Stimulated activated effector memory CD8-positive, alpha-beta T cell treated with anti-CD3 and anti-CD28 coated beads, Interleukin-12 subunit alpha, Interleukin-12 subunit beta, amount 100 ng/mL, for 72 hours (primary cell): ENCODE results near the gene CDK5R1.
"Not testable (repeated sequence)": the region's sequence is repeated elsewhere in the genome, so short reads cannot be mapped to it uniquely, and the experiment has no call there.

ENCODE experiments used
- ATAC-seq: fragments of 150-1000 bp; cut with Tn5 transposase; 2 replicates; pipeline ENCODE4 v1.10.0; 2021
- DNase-seq, 2 donors: peaks; one replicate each; pipeline ENCODE4 v3.0.0; 2021 to 2022; ENCODE audit warnings: low spot score in 2 of 2
- H3K27ac Mint-ChIP-seq: one replicate; pipeline ENCODE4 v1.8.0; 2022; ENCODE audit warnings: mild to moderate bottlenecking, mixed read lengths
- H3K36me3 Mint-ChIP-seq: one replicate; pipeline ENCODE4 v1.8.0; 2022; ENCODE audit warnings: mild to moderate bottlenecking, mixed read lengths
- H3K4me1 Mint-ChIP-seq: one replicate; pipeline ENCODE4 v1.8.0; 2022; ENCODE audit warnings: mixed read lengths
- H3K4me3 Mint-ChIP-seq: one replicate; pipeline ENCODE4 v1.8.0; 2022; ENCODE audit warnings: mild to moderate bottlenecking, mixed read lengths
- H3K9me3 Mint-ChIP-seq: one replicate; pipeline ENCODE4 v1.8.0; 2022; ENCODE audit warnings: mixed read lengths

CDK5R1 gene

DNA sequence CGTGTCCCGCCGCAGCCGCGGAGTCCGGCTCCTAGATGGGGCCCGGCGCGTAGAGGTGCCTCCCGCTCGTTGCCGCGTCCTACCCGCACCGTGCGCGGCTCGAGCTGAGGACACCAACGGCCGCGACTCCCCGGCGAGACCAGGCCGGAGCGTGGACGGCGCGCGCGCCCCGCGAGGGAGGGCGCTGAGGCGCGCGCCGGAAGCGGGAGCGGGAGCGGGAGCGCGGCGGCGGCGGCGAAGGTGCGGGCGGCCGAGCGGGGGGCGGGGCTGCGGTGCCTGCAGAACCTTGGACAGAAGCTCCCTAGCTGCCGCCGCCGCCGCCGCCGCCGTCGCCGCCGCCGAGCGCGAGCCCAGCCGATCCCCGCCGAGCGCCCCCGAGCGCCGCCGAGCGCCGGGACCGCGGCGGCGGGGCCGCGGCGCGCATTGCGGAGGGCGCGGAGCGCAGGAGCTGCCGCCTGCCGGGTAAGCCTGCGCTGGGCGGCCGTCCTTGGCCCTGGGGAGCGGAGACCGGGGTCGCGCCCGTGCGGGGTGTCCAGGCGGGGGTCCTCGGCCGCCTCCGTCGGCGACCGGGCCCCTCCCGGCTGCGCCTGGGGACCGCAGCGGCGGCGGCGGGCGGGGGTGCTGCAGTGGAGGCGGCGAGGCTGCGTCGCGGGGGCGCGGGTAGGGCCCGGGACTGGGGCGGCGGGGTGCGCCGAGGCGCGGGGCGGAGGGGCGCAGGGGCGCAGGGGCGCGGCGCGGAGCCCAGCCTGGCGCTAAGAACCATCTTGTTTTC, at the start of gene CDK5R1:
Gene CDK5R1 (plus strand): TSS at position 293 of the 772 bp plus-strand sequence. CDS start 628 bp downstream, outside the sequence.
- Mint-ChIP-seq H3K4me3 (peak within 1 kb of the TSS; percentile 74), H3K36me3 (peaks cover 49% of the 10 kb centered on the region), H3K4me1 (peaks cover 38% of the 10 kb centered on the region), H3K27ac (peak within 1 kb of the TSS; percentile 64), H3K9me3 (no peaks in the 10 kb centered on the region)
- ATAC-seq = peak; percentile 76
- DNase-seq = peak; percentile 49 to 80

DNA sequence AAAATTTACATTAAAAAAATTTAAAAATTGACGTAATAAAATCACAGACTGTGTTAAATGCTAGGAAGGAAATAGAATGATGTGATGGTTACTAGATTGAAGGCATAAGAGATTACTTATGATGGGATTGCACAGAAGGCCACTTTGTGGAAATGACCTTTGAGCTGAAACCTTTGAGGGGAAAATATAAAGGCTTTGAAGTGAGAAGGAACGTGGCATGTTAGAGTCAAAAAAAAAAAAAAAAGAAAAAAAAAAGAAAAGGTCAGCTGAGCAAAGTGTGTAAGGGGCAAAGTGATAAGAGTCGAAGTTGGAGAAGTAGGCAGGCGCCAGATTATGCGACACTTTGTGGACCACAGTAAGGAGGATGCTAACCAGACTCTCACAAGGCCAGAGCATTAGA, 46.1 kb upstream of the CDK5R1 start:
- no peak for ATAC-seq
- no peak overlapping the region for H3K27ac Mint-ChIP-seq

DNA sequence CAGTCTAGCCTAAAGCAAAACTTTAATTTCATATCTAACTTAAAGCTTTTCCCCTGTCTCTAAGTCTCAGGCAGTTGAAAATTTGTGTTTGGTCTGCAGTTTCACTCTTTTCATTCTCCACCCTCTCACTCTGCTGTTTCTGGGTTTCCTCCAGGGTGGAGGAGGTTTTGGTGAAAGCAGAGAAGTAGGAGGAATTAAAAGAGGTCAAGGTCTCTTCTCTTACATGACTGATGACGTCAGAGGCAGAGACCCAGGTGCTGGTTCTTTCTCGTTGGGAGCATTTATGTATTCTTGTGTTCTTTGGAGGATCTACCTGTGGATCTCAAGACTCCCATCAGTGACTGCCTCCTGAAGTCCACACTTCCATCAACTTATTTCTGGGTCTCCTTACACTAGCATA, 44.9 kb upstream of the CDK5R1 start:
- no peak overlapping the region for H3K4me3 Mint-ChIP-seq
- DNase-seq = no peak
- H3K36me3 Mint-ChIP-seq = peaks cover 21% of the 10 kb centered on the region
- peaks cover 29% of the 10 kb centered on the region for H3K4me1 Mint-ChIP-seq
- H3K9me3 Mint-ChIP-seq = no peaks in the 10 kb centered on the region
- no peak overlapping the region for H3K27ac Mint-ChIP-seq
- ATAC-seq = no peak

More for the DNA sequence above, 46.1 kb upstream of the CDK5R1 start:
- no peaks in the 10 kb centered on the region for H3K9me3 Mint-ChIP-seq
- peaks cover 12% of the 10 kb centered on the region for H3K36me3 Mint-ChIP-seq
- no peak overlapping the region for H3K4me3 Mint-ChIP-seq
- DNase-seq = no peak
- H3K4me1 Mint-ChIP-seq = peaks cover 19% of the 10 kb centered on the region

DNA sequence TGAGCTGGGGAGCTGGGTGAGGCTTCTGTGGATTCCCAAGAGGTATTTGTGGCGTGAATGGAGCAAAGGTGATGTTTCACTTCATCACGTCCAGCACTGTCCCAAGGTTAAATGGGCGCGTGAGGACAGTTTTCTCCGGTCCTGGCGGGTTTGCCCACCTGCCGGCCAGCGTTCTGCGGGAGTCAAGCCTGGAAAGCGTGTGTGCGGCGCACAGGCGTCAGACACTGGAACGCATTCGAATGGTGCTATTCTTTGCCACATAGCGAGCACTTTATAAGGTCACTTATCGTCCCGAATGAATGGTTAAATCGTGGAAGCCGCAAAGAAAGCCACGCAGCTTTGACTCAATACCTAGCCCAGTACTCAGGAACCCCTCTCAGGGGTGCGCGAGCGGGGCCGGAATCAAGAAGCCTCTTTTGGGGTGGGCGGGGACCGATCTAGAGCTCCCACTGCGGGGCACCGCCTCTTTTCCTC, 42.9 kb upstream of the CDK5R1 start:
- DNase-seq (no peak), ATAC-seq (no peak)
- Mint-ChIP-seq H3K36me3 (peaks cover 41% of the 10 kb centered on the region), H3K4me3 (peak overlapping the region; percentile 75), H3K4me1 (peaks cover 36% of the 10 kb centered on the region), H3K9me3 (no peaks in the 10 kb centered on the region), H3K27ac (peak overlapping the region; percentile 87)

DNA sequence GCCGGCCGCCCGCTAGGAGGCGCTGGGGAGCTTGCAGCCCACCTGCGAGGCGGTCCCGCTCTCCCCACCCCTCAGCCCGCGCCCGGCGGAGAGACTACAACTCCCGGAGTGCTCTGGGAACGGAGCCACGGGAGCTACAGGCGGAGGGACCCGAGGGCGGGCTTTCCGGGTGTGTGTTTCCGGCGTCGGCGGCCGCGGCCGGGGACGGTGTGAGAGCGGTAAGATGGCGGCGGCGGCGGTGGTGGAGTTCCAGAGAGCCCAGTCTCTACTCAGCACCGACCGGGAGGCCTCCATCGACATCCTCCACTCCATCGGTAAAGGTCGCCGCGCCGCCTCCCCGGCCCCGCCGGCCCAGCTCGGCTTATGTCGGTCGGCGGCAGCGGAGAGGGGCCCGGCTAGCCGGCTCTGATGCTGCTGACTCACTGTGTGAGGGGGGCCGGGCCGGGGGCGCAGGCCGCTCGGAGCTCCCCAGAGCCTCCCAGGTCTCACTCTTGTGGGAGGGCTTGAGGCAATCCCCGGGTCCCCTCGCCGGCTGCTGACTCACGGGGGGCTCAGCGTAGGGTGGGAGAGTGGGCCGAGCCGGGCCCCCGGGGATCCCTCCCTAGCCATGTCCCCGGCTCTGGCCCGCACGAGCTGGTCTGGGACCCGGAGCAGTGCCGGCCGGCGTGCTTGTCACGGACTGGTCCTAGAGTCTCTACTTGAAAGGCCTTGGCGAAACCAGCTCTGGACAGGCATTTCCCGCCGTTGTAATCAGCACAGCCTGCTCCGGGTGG, 42.3 kb upstream of the CDK5R1 start, which contains the start of gene PSMD11:
Gene PSMD11 (plus strand): TSS at position 210 of the 773 bp plus-strand sequence. CDS start 14 bp downstream, at position 224.
- peaks cover 36% of the 10 kb centered on the region for H3K4me1 Mint-ChIP-seq
- ATAC-seq = peak; percentile 96
- peaks cover 47% of the 10 kb centered on the region for H3K36me3 Mint-ChIP-seq
- peak within 1 kb of the TSS; percentile 87 for H3K27ac Mint-ChIP-seq
- DNase-seq = peak; percentile 99
- H3K4me3 Mint-ChIP-seq = peak within 1 kb of the TSS; percentile 75
- H3K9me3 Mint-ChIP-seq = no peaks in the 10 kb centered on the region

DNA sequence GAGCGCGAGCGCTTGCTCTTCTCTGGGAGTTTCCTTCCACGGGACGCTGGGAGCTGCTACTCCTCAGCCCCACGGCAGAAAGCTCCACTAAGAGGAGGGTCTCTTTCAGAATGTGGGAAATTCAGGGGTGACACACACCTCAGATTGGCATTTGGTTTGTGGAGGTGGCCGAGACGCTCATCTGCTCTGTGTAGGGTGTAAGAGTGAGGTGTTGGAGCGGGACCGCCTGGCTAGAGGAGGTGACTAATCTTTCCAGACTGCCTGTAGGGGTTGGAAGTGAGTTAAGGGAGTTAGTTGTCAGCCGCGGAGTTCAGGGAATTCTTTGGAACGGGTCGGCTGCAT, 41.7 kb upstream of the CDK5R1 start:
- H3K4me3 Mint-ChIP-seq = peak overlapping the region; percentile 75
- peaks cover 53% of the 10 kb centered on the region for H3K36me3 Mint-ChIP-seq
- DNase-seq (no peak), ATAC-seq (peak; percentile 53)
- H3K4me1 Mint-ChIP-seq = peaks cover 36% of the 10 kb centered on the region
- no peaks in the 10 kb centered on the region for H3K9me3 Mint-ChIP-seq
- peak overlapping the region; percentile 87 for H3K27ac Mint-ChIP-seq

DNA sequence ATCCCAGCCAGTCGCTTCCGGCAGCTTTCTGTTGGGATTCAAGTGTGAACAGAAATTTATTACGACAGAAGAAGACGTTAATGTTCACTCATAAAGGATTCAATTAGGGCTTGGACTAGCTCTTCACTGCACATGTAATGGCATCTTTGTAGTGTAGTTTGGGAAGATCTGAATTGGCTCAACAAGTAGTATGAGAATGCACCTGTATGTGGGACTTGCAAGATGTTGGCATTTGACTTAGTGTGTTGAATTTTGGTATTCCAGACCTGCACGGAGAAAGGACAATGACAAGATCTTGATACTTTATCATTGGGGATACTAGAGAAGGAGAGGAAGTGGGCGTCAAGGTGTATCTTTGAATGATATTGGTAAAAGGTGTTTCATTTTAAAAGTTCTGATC, 41.3 kb upstream of the CDK5R1 start:
- H3K9me3 Mint-ChIP-seq = no peaks in the 10 kb centered on the region
- peak overlapping the region; percentile 87 for H3K27ac Mint-ChIP-seq
- ATAC-seq (no peak), DNase-seq (peak in 1 of 2 donors; percentile 53)
- H3K4me3 Mint-ChIP-seq = peak overlapping the region; percentile 75
- peaks cover 57% of the 10 kb centered on the region for H3K36me3 Mint-ChIP-seq
- peaks cover 38% of the 10 kb centered on the region for H3K4me1 Mint-ChIP-seq

DNA sequence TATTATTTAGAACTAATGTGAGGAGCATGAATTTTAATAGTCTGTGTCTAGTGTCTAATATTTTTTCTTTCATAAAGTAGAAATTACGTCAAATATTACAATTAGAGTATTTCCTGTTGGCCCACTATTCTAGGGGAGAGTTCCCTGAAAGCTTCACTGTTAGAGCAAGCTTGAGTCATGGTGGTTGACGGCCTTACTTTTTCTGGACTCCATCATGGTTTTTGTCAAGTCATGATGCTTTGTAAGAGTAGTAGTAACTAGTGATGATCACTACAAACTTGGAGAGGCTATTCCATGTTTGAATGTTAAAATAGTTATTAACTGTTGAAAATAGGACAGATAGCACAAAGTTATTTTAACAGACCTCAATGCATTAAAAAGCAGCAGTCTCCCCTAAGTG, 40.8 kb upstream of the CDK5R1 start:
- Mint-ChIP-seq H3K36me3 (peaks cover 62% of the 10 kb centered on the region), H3K4me1 (peaks cover 40% of the 10 kb centered on the region), H3K4me3 (peak overlapping the region; percentile 75), H3K9me3 (no peaks in the 10 kb centered on the region), H3K27ac (peak overlapping the region; percentile 87)
- DNase-seq = no peak
- peak; percentile 25 for ATAC-seq

DNA sequence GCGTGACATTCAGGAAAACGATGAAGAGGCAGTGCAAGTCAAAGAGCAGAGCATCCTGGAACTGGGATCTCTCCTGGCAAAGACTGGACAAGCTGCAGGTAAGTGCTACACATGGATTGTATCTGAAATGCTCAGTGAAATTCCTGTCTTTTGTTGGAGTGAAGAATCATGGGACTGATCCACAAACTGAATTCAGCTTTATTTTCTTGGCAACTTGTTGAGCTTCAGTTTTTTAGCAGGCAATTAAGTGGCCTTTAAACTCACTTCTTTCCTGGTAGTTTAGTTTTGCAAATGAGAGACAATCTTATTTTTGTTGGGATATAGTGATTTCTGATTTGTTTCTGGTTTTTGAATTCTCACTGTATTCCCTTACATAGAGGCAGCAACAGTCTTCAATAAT, 39.8 kb upstream of the CDK5R1 start:
- peaks cover 72% of the 10 kb centered on the region for H3K36me3 Mint-ChIP-seq
- peaks cover 36% of the 10 kb centered on the region for H3K4me1 Mint-ChIP-seq
- no peak for DNase-seq
- H3K27ac Mint-ChIP-seq = peak overlapping the region; percentile 87
- peak overlapping the region; percentile 75 for H3K4me3 Mint-ChIP-seq
- no peak for ATAC-seq
- no peaks in the 10 kb centered on the region for H3K9me3 Mint-ChIP-seq

DNA sequence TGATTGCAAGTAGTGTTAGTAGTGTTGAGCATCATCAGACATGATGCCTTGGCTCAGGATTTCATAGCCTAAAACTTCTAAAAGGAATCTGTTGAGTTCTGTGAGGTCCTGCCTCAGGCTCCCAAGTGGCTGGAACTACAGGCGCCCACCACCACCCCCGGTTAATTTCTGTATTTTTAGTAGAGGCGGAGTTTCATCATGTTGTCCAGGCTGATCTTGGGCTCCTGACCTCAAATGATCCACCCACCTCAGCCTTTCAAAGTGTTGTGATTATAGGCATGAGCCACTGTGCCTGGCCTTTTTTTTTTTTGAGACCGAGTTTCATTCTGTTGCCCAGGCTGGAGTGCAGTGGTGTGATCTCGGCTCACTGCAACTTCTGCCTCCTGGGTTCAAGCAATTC, 36.8 kb upstream of the CDK5R1 start:
- no peak for ATAC-seq
- peaks cover 94% of the 10 kb centered on the region for H3K36me3 Mint-ChIP-seq
- H3K4me3 Mint-ChIP-seq = no peak overlapping the region
- H3K9me3 Mint-ChIP-seq = no peaks in the 10 kb centered on the region
- no peak for DNase-seq
- peak overlapping the region; percentile 57 for H3K27ac Mint-ChIP-seq
- H3K4me1 Mint-ChIP-seq = peaks cover 37% of the 10 kb centered on the region

DNA sequence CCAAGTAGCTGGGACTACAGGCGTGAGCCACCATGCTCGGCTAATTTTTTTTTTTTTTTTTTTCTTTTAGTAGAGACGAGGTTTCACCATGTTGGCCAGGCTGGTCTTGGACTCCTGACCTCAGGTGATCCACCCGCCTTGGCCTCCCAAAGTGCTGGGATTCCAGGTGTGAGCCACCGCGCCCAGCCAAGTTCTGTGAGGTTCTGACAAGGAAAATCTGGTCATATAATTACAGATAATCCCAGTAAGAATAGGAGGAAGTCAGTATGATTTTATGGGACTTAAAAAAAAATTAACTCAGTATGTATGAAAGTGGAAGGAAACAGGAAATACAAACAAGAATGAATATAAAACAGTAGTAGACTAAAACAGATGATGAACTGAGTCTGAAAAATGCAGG, 36.4 kb upstream of the CDK5R1 start:
- not testable (repeated sequence) for H3K9me3 Mint-ChIP-seq, ATAC-seq, H3K4me3 Mint-ChIP-seq, DNase-seq
- Mint-ChIP-seq H3K36me3 (peaks cover 94% of the 10 kb centered on the region), H3K4me1 (peaks cover 36% of the 10 kb centered on the region), H3K27ac (peak overlapping the region; percentile 74)

DNA sequence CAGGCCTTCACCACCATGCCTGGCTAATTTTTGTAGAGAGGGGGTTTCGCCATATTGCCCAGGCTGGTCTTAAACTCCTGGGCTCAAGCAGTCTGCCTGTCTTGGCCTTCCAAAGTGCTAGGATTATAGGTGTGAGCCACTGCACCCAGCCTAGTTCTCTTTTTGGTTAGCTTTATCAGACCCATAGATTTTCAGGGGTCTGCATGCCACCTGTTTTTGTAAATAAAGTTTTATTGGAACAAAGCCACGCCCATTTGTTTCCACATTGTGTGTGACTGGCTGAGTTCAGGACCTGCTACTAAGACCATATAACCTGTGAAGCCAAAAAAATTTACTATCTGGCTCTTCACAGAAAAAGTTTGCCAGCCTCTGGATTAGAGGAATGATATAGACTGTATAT, 34.9 kb upstream of the CDK5R1 start:
- peak overlapping the region; percentile 75 for H3K27ac Mint-ChIP-seq
- no peak for DNase-seq
- no peak for ATAC-seq
- no peak overlapping the region for H3K4me3 Mint-ChIP-seq
- H3K9me3 Mint-ChIP-seq = no peaks in the 10 kb centered on the region
- peaks cover 23% of the 10 kb centered on the region for H3K4me1 Mint-ChIP-seq
- H3K36me3 Mint-ChIP-seq = peaks cover 100% of the 10 kb centered on the region

DNA sequence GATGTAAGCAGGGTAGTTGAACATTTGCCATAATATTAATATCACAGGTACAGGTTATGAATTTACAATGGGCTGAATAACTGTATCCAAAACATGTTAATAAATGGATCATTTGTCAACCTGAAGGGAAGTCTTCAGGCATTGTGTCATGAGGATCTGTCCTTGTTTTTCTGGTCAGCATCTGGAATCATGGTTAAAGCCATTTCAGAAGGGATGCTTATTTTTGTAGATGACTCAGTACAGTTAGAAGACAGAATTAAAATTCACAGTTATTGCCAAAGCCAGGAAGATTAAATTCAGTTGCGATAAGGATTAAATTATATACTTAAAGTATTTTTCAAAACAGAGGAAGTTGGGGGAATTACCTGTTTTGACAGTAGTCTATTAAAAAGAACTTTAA, 34.5 kb upstream of the CDK5R1 start:
- DNase-seq (no peak), ATAC-seq (no peak)
- no peaks in the 10 kb centered on the region for H3K9me3 Mint-ChIP-seq
- H3K27ac Mint-ChIP-seq = peak overlapping the region; percentile 75
- peaks cover 100% of the 10 kb centered on the region for H3K36me3 Mint-ChIP-seq
- H3K4me1 Mint-ChIP-seq = peaks cover 19% of the 10 kb centered on the region
- H3K4me3 Mint-ChIP-seq = no peak overlapping the region

DNA sequence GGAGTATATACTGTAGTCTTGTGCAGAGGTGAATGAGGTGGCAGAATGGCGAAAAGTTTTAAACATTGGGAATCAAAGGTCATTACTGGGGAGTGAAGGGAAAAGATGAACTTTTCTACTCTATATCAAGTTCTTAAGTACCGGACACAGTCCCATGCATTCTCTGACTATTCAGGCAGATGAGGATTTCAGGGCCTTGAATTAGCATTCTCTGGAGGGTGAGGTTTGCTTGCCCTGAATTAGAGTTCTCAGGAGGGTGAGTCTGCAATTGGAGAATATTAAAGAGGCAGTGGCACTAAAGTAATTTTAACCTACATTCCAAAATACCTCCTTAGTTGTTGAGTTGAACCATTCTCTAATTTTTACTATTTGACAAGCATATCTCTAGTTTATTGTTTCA, 33.4 kb upstream of the CDK5R1 start:
- Mint-ChIP-seq H3K27ac (peak overlapping the region; percentile 75), H3K4me3 (no peak overlapping the region), H3K4me1 (peaks cover 24% of the 10 kb centered on the region), H3K36me3 (peaks cover 100% of the 10 kb centered on the region), H3K9me3 (no peaks in the 10 kb centered on the region)
- DNase-seq (no peak), ATAC-seq (no peak)

DNA sequence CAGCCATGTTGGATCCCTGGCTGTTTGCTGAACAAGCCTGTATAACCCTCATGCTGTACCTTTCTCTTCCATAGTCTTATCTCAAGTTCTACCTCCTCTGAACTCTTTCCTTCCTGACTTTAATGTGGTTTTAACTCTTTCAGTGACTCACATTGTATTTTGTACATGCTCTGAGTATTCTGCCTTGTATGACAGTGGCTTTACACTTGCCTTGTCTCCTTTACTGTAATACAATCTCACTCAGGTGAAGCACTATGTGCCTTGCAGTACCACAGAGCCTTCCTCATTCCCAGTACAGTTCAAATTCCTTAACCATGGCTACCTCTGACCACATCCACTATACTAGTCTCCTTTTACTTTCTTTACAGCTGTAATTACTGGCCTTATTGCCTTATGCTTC, 28.4 kb upstream of the CDK5R1 start:
- no peak overlapping the region for H3K4me3 Mint-ChIP-seq
- H3K27ac Mint-ChIP-seq = peak overlapping the region; percentile 4
- peak; percentile 34 for ATAC-seq

More for the DNA sequence above, 28.4 kb upstream of the CDK5R1 start:
- Mint-ChIP-seq H3K4me1 (peaks cover 54% of the 10 kb centered on the region), H3K9me3 (no peaks in the 10 kb centered on the region), H3K36me3 (peaks cover 100% of the 10 kb centered on the region)
- DNase-seq = no peak
